WERI-Rb-1 (cell line): ENCODE results near the gene RASA3.
"Not testable (repeated sequence)": the region's sequence is repeated elsewhere in the genome, so short reads cannot be mapped to it uniquely, and the experiment has no call there.

Experiments used
- DNase-seq: peaks from one replicate; pipeline ENCODE4 v3.0.0-alpha.2; 2020
- H3K27ac ChIP-seq: fragments of 250-450 bp; sonication (Bioruptor Pico); 2 replicates; pipeline ENCODE4 v1.5.1; 2020; ENCODE audit warnings: mild to moderate bottlenecking, moderate library complexity
- H3K27me3 ChIP-seq: fragments of 250-450 bp; sonication (Bioruptor Pico); 2 replicates; pipeline ENCODE4 v1.5.1; 2021; ENCODE audit warnings: mild to moderate bottlenecking, low read depth, moderate library complexity; ENCODE audit not compliant: insufficient read depth, severe bottlenecking
- H3K36me3 ChIP-seq: fragments of 250-450 bp; sonication (Bioruptor Pico); 2 replicates; pipeline ENCODE4 v1.5.1; 2020; ENCODE audit warnings: mild to moderate bottlenecking, moderate library complexity
- H3K4me3 ChIP-seq: 2 replicates; pipeline ENCODE4 v1.5.1; 2011; ENCODE audit warnings: low read depth, mild to moderate bottlenecking, control low read depth, low read length
- H3K9me3 ChIP-seq: fragments of 250-450 bp; sonication (Bioruptor Pico); 2 replicates; pipeline ENCODE4 v1.5.1; 2021; ENCODE audit warnings: mild to moderate bottlenecking, moderate library complexity; ENCODE audit not compliant: severe bottlenecking
- TF ChIP-seq, protein P1 (sequence below): IDR thresholded peaks from 2 replicates; pipeline ENCODE4 v1.5.1; 2011; ENCODE audit warnings: low read depth, mild to moderate bottlenecking, control low read depth, inconsistent platforms, low read length

RASA3 gene

DNA sequence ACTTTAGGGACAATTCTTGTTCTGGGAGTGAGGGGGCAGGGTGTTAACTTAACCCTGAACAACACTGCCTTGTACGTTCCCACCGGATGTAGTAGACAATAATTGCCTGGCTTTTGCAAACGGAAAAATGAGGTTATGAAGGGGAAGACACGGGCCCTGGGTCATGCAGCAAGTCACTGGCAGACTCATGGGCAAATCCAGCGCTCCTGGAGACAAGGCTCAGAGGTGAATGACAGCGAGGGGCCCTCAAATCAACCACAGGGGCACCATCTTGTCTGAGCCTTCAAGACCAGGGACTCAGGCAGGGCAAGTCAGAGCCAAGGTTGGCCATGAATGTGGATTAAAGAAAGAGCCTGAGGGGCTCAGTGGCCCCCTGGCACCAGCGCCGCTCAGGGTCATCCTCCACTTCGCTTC lies 2.8 kb downstream of the RASA3 start:
- Histone ChIP-seq H3K36me3 (no peaks in the 10 kb centered on the region), H3K27ac (no peak overlapping the region), H3K27me3 (no peaks in the 10 kb centered on the region), H3K9me3 (no peaks in the 10 kb centered on the region), H3K4me3 (no peak overlapping the region)
- TF ChIP-seq, protein P1, sequence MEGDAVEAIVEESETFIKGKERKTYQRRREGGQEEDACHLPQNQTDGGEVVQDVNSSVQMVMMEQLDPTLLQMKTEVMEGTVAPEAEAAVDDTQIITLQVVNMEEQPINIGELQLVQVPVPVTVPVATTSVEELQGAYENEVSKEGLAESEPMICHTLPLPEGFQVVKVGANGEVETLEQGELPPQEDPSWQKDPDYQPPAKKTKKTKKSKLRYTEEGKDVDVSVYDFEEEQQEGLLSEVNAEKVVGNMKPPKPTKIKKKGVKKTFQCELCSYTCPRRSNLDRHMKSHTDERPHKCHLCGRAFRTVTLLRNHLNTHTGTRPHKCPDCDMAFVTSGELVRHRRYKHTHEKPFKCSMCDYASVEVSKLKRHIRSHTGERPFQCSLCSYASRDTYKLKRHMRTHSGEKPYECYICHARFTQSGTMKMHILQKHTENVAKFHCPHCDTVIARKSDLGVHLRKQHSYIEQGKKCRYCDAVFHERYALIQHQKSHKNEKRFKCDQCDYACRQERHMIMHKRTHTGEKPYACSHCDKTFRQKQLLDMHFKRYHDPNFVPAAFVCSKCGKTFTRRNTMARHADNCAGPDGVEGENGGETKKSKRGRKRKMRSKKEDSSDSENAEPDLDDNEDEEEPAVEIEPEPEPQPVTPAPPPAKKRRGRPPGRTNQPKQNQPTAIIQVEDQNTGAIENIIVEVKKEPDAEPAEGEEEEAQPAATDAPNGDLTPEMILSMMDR: no peak
- no peak for DNase-seq

DNA sequence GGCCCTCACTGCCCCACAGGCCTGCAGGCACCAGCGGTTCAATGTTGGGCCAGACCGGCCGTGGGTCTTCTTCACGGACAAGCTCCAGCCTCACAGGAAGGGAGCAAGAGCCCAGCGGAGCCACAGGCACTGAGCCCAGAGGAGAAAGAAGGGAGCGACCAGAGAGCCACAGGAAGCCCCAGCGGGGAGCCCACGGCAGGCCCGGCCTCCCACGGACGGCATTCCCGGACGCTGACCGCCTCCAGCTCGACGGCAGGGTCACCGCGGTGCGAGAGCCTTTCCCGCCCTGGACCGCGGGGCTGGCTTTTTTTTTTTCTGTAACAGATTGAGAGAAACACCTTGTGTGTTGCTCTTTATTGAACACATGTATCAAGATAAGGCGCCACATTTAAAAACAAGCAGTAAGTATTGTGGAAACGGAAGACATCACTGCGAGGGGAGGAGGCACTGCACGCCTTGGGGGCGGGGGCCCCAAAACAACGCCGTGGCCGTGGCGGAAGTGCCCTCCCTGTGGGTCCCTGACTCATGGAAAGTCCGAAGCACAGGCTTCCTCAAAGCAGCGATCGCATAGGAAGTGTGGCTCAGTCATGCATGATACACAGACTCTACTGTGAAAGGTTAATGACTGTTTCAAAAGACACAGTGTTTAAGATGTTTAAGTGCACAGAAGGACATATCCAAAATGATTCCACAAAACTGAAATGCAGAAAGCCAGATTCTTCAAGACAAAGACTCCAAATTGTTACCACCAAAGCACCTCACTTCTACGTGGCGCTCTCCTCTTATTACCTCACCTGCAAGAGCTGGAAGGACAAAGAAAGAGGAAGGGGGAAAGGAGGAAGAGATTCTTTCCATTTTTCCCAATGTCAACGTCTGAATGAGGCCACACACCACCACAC lies 3.5 kb downstream of the RASA3 start:
- DNase-seq: no peak
- no peaks in the 10 kb centered on the region for H3K27me3 ChIP-seq
- H3K27ac ChIP-seq: no peak overlapping the region
- H3K36me3 ChIP-seq: no peaks in the 10 kb centered on the region
- TF ChIP-seq, protein P1: no peak
- no peak overlapping the region for H3K4me3 ChIP-seq
- no peaks in the 10 kb centered on the region for H3K9me3 ChIP-seq

DNA sequence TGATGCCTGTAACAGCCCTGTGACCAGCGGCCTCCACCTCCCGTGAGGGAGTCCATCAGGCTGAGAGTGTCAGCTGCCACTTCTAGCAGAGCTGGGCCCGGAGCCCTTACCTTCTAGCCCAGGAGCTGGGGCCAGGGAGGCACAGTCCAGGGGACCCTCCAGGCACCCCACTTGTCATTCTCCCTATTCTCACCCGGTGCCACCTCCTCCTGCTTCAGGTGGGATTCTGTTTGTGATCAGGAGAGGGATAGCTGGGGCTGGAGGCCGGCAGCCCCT lies 4.1 kb downstream of the RASA3 start:
- no peaks in the 10 kb centered on the region for H3K27me3 ChIP-seq
- H3K27ac ChIP-seq: no peak overlapping the region
- no peaks in the 10 kb centered on the region for H3K9me3 ChIP-seq
- TF ChIP-seq, protein P1: no peak
- H3K36me3 ChIP-seq: no peaks in the 10 kb centered on the region
- no peak overlapping the region for H3K4me3 ChIP-seq
- DNase-seq: no peak

DNA sequence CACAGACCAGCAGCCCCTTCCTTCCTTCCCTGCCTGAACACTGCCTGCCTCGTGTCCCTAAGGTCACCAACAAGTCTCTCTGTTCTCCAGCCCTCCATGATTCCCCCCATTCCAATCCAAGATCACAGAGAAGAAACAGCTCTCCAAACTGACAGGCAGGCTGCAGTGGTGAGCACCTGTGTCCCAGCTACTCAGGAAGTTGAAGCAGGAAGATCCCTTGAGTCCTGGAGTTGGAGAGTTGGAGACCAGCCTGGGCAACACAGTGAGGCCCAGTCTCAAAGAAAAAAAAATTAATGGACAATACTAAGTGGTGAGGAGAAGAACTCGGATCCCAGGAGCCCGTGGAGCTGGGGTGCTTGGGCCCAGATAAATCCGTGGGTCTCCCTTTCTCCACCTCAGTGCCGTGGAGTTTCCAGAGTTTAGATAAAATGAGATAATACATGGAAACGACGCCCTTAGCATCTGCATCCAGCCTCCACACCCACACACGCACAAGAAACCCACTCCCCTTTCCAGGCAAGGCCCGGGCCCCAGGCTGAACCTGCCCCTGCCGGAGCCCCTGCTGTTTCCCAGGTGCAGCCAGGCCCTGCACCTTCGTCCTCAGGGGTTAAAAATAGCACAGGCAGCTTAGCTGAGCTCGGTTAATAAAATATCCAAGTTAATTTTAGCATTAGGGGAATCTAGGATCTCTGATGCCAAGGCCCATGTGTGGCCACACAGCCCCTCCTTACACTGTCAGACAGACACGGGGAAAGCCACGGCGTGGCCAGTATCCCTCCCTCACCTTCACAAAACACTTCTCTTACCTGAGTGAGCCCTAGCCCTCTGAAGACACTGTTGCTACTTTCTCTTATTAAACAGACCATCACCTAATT lies 4.7 kb downstream of the RASA3 start:
- TF ChIP-seq, protein P1: no peak
- no peak for DNase-seq
- Histone ChIP-seq H3K4me3 (no peak overlapping the region), H3K9me3 (no peaks in the 10 kb centered on the region), H3K27ac (no peak overlapping the region), H3K36me3 (no peaks in the 10 kb centered on the region), H3K27me3 (no peaks in the 10 kb centered on the region)

DNA sequence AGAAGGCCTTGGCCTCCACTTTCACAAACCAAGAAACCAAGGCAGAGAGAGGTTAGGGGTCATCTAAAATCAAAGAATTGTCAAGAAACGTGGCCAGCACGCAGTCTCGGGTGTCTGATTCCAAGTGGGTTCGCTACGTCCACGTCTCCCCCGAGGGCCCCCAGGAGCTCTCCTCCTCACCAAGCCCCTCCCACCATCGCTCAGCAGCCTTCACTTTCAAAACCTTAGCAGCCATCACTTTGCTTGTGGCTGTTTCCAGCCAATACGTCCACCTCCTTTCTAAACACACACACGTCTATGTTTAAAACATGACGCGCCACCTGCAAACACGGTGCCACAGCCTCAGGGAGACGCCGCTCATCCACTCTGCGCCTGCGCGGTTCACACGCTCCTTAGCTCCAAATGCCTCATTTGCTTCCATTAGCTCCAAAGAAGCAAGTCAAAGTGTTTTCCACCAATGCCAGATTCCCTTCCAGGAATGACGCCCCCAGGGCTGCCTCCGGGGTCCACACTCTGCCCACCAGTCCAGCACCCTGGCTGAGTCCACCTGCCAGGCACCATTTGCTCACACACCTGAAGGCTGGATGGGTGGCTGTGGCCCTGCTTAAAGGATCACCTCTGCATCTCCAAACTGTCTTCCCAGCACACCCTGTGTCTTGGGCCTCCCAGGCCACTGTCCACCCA lies 5.5 kb downstream of the RASA3 start:
- no peak overlapping the region for H3K27ac ChIP-seq
- no peaks in the 10 kb centered on the region for H3K27me3 ChIP-seq
- TF ChIP-seq, protein P1: no peak
- H3K36me3 ChIP-seq: no peaks in the 10 kb centered on the region
- no peak overlapping the region for H3K4me3 ChIP-seq
- DNase-seq: no peak
- no peaks in the 10 kb centered on the region for H3K9me3 ChIP-seq

DNA sequence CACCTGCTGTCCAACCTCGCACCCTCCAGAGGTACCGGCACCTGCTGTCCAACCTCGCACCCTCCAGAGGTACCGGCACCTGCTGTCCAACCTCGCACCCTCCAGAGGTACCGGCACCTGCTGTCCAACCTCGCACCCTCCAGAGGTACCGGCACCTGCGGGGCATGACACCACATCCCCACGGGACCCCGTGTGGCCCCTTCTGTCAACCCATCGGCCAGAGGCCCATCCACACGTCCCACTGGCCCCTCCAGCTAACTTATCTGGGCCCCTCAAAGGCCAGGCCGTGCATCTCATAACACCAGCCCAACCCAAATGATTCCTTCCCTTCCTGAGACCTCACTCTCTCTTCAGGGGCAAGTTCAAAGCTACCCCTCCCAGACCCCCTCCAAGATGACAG lies 6.3 kb downstream of the RASA3 start:
- H3K27me3 ChIP-seq, DNase-seq, H3K36me3 ChIP-seq, H3K9me3 ChIP-seq, H3K27ac ChIP-seq, H3K4me3 ChIP-seq: not testable (repeated sequence)
